Retinal pigment epithelial cell (primary cell): Measurements from ENCODE around the gene FICD.

Experiments used
- DNase-seq: peaks from one replicate; pipeline ENCODE4 v3.0.0-alpha.2; 2010; ENCODE audit warnings: low read depth
- H3K4me3 ChIP-seq: 2 replicates; pipeline ENCODE4 v1.5.1; 2011; ENCODE audit warnings: mild to moderate bottlenecking, low read length, control low read depth, moderate library complexity
- CTCF ChIP-seq: conservative IDR thresholded peaks from 2 replicates; pipeline ENCODE4 v1.5.1; 2011; ENCODE audit warnings: low read depth, low read length, control low read depth, inconsistent platforms

FICD gene

GRCh38 chr12:108505129-108505528 lies 9.9 kb upstream of the FICD start:
- H3K4me3 ChIP-seq, result no peak overlapping the region
- DNase-seq, result no peak
- no peak for TF ChIP-seq CTCF

GRCh38 chr12:108507971-108508642 lies 7.0 kb upstream of the FICD start:
- TF ChIP-seq CTCF, result no peak
- DNase-seq, result no peak
- H3K4me3 ChIP-seq, result no peak overlapping the region

GRCh38 chr12:108509806-108510205 lies 5.3 kb upstream of the FICD start:
- no peak for DNase-seq
- no peak overlapping the region for H3K4me3 ChIP-seq
- TF ChIP-seq CTCF, result no peak

- TF ChIP-seq CTCF, result no peak
- DNase-seq, result no peak
- H3K4me3 ChIP-seq, result no peak overlapping the region
Measured at GRCh38 chr12:108510836-108511235, 4.2 kb upstream of the FICD start.

- TF ChIP-seq CTCF, result peak; percentile 89
- no peak overlapping the region for H3K4me3 ChIP-seq
- no peak for DNase-seq
Measured at GRCh38 chr12:108511633-108512540, 3.2 kb upstream of the FICD start.

GRCh38 chr12:108514468-108514972 lies 557 bp upstream of the FICD start:
- DNase-seq, result no peak
- no peak for TF ChIP-seq CTCF
- H3K4me3 ChIP-seq, result peak overlapping the region; percentile 88
